ENCODE results near the gene ACSS1.

ACSS1 gene

DNA sequence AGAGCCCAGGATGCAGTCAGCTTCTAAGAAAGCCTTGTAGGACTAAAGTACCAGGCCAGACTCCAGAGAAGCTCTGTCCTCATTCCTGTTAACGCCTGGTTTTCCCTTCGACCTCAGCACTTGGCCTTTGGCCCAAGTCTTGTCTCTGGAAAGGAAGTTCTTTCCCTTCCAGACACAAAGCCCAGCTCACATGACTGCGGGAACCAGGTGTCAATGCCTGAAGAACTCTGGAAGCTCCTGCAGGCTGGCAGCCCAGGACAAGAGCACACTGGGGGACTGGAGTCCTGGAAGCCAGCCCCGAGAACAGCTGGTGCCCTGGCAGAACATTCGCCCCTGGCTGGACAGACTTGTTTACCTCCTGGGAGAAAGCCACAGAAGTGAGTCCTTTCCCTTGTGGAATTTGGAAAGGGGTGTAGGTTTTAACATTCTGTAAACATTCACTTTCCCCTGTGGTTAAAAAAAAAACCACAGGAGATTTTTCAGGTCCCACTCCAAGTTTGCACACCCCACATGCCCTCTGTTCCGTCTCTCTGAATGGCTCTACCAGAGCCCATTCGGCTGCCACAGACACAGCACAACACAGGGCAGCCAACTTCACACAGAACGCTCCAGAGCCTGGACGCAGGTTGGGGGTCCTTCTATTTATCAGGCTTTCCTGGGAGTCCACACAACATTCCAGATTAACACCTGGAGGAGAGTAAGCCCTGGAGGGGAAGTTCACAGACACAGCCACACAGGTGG is 18.1 kb downstream of the ACSS1 start:
- TF ChIP-seq, protein P1, sequence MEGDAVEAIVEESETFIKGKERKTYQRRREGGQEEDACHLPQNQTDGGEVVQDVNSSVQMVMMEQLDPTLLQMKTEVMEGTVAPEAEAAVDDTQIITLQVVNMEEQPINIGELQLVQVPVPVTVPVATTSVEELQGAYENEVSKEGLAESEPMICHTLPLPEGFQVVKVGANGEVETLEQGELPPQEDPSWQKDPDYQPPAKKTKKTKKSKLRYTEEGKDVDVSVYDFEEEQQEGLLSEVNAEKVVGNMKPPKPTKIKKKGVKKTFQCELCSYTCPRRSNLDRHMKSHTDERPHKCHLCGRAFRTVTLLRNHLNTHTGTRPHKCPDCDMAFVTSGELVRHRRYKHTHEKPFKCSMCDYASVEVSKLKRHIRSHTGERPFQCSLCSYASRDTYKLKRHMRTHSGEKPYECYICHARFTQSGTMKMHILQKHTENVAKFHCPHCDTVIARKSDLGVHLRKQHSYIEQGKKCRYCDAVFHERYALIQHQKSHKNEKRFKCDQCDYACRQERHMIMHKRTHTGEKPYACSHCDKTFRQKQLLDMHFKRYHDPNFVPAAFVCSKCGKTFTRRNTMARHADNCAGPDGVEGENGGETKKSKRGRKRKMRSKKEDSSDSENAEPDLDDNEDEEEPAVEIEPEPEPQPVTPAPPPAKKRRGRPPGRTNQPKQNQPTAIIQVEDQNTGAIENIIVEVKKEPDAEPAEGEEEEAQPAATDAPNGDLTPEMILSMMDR (IDR thresholded peaks at IDR 0.05; ENCODE audit: low read depth, low read length): no peak
- Histone ChIP-seq H3K4me3 (ENCODE audit: low read depth, low read length) (no peak overlapping the region), H3K36me3 (no peaks in the 10 kb centered on the region), H3K9me3 (ENCODE audit: severe bottlenecking) (no peaks in the 10 kb centered on the region), H3K27ac (no peak overlapping the region), H3K27me3 (ENCODE audit: insufficient read depth, low read depth, severe bottlenecking) (no peaks in the 10 kb centered on the region)
- no peak for DNase-seq

DNA sequence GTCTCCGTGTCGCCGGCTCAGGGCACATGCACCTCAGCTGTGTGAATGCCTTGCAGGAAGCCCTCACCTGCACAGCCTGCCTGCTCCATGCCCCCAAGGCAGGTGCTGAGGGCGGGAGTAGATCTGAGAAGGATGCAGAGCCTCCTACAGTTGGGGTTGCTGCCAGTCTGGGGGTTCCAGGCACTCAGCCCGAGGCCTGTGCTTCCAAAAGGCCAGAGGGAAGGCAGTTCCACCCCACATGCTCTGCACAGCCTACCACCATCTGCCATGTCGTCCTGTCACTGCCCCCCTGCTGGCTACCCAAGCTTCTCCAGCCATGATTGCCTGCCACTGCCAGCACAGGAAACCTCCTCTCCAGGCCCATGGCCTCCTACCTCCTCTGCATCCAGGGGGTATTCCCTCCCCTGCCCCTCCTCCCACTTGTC is 19.3 kb downstream of the ACSS1 start:
- no peaks in the 10 kb centered on the region for H3K9me3 ChIP-seq (ENCODE audit: severe bottlenecking)
- DNase-seq: no peak
- H3K27me3 ChIP-seq (ENCODE audit: insufficient read depth, low read depth, severe bottlenecking): no peaks in the 10 kb centered on the region
- TF ChIP-seq, protein P1 (IDR thresholded peaks at IDR 0.05; ENCODE audit: low read depth, low read length): no peak
- H3K36me3 ChIP-seq: no peaks in the 10 kb centered on the region
- no peak overlapping the region for H3K4me3 ChIP-seq (ENCODE audit: low read depth, low read length)
- no peak overlapping the region for H3K27ac ChIP-seq

DNA sequence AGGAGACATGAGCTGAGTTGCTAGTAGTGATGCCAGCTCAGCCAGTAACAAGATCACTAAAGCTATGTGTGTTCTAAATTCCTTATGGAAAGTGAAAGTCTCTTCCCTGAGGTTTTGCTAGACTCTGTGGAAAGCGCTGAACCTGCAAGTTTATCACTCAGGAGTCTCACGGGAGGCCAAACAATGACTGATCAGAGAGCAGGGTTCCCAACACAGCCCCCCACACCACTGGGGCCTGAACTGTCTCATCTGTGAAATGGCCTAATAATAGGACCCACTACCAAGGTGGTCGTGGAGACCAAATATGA is 19.9 kb downstream of the ACSS1 start:
- Histone ChIP-seq H3K4me3 (ENCODE audit: low read depth, low read length) (no peak overlapping the region), H3K36me3 (no peaks in the 10 kb centered on the region), H3K27me3 (ENCODE audit: insufficient read depth, low read depth, severe bottlenecking) (no peaks in the 10 kb centered on the region), H3K27ac (no peak overlapping the region), H3K9me3 (ENCODE audit: severe bottlenecking) (no peaks in the 10 kb centered on the region)
- TF ChIP-seq, protein P1 (IDR thresholded peaks at IDR 0.05; ENCODE audit: low read depth, low read length): no peak
- DNase-seq: no peak

DNA sequence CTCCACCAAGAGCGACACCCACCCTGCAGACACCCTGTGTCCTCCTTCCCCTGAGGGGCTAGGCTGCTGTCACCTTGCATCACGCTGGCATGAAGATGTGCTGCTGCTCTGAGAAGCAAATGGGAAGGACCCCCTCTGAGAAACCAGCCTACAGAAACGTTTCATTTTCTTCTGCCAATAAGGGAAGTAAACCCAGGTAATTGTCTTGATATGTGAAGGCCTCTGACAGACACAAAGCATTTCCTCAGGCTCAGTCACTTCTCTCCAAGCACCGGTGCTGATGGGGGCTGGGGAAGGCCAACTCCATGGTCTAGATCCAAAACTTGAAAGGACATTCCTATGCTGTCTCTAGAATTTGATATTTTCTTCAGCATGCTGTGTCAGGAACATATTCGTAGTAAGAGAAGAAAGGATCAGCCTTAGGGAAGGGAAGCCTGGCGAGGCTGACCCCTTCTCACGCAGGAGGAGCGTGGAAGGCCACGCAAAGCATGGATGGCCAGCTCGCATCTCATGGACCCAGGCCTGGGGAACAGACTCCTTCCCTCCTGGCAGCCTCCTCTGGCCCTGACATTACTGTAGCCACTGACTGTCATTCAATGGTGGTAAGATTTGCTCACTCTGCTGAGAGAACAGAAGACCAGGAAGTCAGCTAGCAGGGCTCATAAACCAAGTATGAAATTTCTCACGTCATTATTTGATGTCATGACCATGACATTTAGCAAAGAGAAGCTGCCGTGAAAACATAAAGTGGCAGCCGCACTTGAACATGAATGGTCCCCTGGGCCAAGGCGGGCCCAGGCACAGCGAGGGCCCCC is 20.4 kb downstream of the ACSS1 start:
- TF ChIP-seq, protein P1 (IDR thresholded peaks at IDR 0.05; ENCODE audit: low read depth, low read length): no peak
- Histone ChIP-seq H3K27me3 (ENCODE audit: insufficient read depth, low read depth, severe bottlenecking) (no peaks in the 10 kb centered on the region), H3K27ac (no peak overlapping the region), H3K36me3 (no peaks in the 10 kb centered on the region), H3K4me3 (ENCODE audit: low read depth, low read length) (no peak overlapping the region), H3K9me3 (ENCODE audit: severe bottlenecking) (no peaks in the 10 kb centered on the region)
- DNase-seq: no peak

DNA sequence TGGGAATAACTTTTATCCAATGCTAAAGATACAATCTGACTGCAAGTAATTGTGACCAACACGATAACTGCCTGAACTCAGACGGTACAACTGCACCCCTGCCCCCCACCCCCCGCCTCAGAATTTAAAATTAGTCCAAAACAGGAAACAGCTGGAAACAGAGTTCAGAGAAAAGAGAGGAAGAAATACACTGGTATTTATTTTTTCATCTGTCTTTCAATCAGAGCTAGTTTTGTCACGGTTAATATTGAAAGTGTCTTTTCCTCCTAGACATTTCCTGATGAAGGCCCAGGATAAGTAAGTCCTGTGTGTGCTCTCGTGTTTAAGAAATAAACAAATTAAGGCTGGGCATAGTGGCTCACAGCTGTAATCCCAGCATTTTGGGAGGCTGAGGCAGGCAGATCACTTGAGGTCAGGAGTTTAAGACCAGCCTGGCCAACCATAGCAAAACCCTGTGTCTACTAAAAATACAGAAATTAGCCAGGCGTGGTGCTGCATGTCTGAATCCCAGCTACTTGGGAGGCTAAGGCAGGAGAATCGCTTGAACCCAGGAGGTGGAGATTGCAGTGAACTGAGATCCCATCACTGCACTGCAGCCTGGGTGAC is 21.5 kb downstream of the ACSS1 start:
- H3K9me3 ChIP-seq (ENCODE audit: severe bottlenecking): no peaks in the 10 kb centered on the region
- TF ChIP-seq, protein P1 (IDR thresholded peaks at IDR 0.05; ENCODE audit: low read depth, low read length): no peak
- H3K4me3 ChIP-seq (ENCODE audit: low read depth, low read length): no peak overlapping the region
- H3K27me3 ChIP-seq (ENCODE audit: insufficient read depth, low read depth, severe bottlenecking): no peaks in the 10 kb centered on the region
- H3K36me3 ChIP-seq: no peaks in the 10 kb centered on the region
- H3K27ac ChIP-seq: no peak overlapping the region
- no peak for DNase-seq

All from WERI-Rb-1 (cell line).